GM19035 (cell line): ENCODE measurements around the gene DEXI.
"Not testable (repeated sequence)": the region's sequence is repeated elsewhere in the genome, so short reads cannot be mapped to it uniquely, and the experiment has no call there.

Source experiments
- ATAC-seq: cut with Tn5 transposase; IDR thresholded peaks from one replicate; pipeline ENCODE4 v1.9.1; 2021; ENCODE audit not compliant: unreplicated experiment

The DEXI gene

DNA sequence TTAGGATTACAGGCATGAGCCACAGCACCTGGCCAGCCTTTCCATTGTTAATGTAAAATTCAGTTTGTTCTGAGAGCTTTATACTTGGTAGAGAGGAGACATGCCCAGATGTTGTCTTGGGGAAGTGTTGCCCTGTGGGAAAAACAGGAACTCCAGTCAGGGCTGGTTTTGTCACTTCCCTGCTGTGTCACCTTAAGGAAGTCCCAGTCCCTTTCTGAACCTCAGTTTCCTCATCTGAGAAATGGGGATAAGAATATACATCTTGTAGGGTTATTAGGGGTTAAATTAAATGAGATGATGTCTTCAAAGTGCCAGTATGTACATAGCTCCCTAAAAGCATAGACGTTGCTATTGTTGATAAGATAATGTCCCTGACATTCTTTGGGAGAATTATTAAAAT lies 27.3 kb upstream of the DEXI start:
- no peak for ATAC-seq

DNA sequence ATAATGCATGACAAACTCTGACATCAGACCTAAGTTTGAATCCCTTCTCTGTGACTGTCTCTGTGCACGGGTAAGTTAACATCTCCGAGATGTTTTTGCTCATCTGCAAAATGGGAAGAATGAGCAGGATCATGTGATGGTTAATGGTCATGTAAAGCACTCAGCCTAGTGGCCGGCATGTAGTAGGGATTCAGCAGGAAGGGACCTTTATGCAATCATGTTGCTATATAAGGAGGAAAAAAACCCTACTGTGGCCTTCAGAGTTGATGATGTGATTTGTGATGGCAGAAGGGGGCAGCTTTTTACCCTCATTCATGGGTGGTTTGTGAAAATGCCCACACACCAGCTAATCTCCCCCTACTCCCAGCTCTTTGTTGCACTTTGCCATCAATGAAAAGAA lies 26.2 kb upstream of the DEXI start:
- ATAC-seq: no peak

DNA sequence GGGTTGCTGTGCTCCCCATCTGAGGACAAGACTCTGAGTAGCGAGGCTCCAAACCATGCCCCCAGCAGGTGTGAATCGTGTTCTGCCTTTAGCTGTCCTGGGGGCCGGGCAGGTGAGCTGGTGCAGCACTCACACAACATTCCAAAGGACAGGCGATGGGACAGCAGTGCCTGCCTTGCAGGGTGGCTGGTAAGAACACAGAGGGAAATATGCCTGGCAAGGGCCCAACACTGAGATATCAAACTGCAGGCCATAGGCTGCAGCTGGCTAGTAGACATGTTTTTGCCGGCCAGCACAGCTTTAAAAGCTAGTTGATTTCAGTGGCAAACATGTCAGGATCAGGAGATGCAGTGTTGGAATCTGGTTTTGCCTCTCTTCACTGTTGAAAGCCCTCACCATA lies 25.7 kb upstream of the DEXI start:
- no peak for ATAC-seq

DNA sequence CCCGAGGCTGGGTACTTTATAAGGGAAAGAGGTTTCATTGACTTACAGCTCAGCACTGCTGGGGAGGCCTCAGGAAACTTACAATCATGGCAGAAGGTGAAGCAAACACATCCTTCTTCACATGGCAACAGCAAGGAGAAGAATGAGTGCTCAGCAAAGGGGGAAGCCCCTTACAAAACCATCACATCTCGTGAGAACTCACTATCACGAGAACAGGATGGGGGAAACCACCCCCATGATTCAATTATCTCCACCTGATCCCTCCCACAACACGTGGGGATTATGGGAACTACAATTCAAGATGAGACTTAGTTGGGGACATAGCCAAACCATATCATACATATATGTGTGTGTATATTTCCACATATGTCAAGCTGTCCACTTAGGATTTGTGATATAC lies 24.3 kb upstream of the DEXI start:
- ATAC-seq: not testable (repeated sequence)

DNA sequence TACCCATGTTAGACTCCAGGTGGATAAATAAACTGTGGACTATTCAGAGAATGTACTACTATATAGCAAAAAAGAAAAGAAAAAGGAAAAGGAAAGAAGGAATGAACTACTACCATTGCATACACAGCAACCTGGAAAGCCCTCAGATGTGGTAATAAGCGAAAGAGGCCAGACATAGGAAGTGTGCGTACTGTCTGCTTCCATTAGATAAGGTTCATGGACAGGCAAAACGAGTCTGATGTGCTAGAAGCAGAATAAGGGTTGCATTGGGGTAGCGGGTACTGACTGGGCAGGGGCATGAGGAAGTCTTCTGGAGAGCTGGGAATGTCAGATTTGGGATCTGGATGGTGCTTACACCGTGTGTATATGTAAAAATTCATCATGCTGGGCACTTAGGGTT lies 23.9 kb upstream of the DEXI start:
- ATAC-seq: no peak

DNA sequence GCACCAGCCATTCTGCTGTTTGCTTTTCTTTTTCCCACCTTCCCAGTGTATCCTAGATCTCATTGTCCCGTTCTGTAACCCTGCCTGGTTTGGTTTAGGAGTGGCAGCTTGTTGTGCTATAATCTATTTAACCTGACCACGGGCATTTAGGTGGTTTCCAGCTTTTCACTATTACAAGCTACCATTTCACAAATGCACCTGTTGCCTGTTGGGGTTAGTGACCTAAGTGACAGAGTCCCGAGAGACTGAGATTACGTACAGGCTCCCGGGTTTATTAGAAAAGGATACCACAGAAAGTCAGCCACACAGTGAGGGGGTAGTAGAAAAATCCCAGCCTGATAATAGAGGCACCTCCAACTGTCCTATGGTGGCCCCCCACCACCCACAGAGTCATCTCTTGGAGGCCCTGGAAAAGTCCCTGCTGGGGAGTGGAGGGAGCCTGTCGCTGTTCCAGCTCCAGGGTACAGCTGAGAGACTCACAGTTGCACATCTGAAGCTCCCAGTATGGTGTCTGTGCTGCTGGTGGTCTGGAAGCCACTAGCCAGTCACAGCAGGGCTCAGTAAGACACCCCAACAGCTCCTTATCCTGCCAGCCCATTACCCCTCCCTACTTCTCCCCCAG lies 23.3 kb upstream of the DEXI start:
- ATAC-seq: peak; percentile 63

DNA sequence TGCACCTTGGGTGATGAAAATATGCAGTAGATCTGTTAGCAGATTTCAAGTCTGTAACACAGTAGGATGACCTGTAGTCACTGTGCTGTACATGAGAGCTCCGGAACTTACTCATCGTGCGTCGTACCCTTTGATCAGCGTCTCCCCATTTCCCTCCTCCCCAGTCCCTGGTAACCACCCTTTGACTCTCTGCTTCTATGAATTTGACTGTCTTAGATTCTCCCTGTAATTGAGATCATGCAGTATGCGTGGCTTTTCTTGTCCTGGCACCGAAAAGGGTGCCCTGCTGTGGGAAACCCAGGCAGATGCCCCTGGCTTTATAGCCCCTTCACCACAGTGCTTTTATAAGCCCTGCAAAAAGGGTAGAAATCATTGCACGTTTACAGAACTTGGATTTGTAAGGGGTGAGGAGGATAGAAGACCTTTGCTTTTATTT lies 22.6 kb upstream of the DEXI start:
- ATAC-seq: peak; percentile 40

DNA sequence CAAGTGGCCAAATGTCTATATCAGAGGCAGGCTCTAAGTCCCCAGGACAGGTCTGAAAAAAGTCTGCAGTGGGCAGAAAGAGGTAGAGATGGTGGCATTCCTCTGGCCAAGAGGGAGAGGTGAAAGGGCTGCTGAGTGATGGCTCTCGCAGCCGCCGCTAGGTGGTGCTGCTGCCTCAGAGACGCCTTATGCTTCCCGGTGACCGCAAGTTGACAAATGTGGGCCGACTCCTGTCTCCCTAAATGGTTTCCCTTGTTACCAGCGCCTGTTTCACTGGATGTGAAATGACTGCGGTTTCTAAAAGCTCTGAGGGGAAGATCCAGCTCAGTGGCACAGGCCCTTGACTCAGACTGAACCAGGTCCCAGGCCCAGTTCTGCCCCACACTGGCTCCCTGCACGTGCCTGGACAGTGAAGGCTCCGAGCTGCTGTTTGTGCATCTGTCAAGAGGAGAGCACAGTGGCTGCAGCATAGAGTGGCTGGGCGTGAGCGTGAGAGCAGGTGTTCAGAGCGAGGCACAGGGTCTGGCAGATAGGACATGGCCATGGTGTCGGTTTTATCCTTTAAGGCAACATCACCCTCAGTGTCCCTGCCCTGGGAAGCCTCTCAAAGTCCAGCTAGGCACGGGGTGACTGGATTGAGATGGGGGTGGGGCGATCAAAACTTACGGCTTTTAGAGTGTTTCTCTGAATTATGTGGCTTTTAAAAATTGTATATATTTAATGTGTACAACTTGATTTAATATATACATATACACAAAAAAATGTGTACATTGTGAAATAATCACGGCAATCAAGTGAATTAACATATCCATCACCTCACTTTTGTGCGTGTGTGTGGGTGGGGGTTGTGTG lies 22.0 kb upstream of the DEXI start:
- ATAC-seq: peak; percentile 41

DNA sequence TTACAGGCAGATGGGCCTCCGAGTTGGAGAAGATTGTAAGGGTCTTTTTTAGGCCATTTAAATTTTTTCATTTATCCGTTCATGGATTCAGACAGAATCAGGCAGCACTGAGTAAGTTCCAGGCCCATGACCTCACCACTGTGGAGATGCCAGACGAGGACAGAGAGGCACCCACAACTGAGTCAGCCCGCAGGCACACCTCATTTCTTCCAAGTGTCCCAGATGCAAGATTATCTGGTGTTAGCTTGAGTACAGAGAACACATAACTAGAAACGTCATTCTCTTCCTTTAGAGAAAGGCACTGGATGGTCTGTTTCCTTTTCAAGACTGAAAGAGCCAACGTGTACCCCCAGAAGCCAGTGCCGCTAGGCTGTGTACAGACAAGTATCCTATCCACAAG lies 19.0 kb upstream of the DEXI start:
- no peak for ATAC-seq

DNA sequence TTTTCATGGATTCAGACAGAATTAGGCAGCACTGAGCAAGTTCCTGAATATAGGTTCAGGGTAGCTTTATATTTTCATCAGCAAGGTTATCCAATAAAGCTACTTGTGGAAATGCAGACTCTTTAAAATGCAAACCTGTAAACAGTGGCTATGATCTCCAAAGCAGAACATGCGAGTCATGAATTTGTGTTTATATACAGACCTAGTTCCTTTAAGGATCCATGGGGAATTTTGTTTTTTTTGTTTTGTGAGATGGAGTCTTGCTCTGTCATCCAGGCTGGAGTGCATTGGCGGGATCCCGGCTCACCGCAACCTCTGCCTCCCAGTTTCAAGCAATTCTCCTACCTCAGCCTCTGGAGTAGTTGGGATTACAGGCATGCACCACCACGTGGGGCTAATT lies 16.9 kb upstream of the DEXI start:
- ATAC-seq: no peak

DNA sequence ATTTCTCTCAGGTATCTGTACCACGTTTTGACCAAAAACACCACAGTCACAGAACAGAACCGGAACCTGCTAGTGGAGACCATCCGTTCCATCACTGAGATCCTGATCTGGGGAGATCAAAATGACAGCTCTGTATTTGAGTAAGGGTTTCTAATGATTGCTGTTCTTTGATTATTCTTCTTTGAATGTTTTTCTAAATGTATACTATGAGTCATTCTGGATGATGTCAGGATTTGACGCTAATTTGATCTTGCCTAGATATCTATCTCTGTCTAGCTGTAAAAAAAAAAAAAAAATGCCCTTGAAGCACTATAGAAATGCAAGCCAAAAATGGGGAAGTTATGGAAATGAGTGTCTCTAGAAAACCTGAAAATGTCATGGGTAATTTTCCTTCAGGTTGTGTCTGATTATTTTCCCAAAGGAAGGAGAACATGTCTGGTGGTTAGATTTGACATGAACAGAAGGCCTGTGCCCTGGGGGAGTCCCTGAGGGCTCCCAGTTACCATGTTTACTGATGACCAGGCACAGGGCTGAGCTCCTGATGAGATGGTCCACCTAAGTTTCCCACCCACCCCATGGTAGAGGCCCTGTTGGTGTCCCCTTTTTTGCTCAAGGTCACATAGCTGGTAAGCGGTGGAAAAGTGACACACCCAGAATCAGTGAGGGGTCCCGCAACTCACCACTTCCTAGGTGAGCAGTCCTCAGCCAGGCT lies 15.7 kb upstream of the DEXI start:
- ATAC-seq: no peak

DNA sequence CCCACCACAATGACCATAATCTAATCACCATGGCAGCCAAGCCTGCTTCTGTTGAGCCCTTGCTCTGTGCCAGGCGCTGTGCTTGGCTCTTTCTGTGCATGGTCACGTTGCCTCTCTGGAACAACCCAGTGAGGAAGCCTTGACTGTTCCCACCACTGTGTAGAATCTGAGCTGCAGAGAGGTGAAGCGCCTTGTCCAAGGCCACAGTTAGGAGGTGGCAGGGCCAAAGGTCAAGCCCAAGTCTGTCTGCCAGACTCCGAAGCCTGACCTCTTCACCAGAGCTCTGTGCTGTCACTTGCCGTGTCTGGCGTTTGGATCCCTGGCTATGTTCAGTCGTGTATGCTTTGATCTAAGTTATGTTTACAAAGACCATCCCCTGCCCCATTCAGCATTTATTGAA lies 12.6 kb upstream of the DEXI start:
- ATAC-seq: no peak

DNA sequence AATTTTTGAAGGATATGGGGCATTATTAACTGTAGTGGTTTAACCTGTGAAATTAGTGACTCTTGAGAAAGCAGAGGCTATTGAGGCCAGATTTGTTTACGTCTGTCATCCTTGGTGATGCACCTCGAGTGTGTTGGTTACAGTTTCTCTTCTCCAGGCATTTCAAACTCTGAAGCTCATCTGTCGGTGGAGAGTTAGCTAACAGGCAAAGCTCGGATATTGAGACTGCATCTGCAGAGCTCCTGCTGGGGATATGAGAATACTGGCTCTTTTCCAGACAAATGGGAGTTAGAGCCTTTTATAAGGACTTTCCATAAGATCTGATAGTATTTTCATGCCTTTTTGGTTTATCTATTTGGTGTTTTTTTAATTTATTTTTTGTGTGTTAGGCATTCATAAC lies 8.8 kb upstream of the DEXI start:
- ATAC-seq: no peak

DNA sequence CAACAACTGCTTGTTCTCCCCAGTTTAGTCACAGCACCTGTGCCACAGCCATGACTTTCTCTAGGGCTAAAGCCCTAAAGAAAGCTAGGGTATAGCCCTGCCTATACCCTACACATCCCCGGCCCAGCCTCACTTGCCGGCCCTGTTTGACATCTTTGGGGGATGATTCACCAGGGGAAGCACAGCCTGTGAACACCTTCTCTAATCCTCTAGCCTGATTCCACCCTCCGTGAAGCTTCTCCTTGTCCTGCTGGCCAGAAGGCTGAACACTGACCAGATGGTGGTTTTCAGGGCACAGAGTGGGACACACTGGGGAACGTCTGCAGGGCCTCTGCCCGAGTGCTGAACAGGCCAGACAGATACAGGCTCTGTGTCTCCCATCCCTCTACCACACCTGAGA lies 8.1 kb upstream of the DEXI start:
- ATAC-seq: no peak

DNA sequence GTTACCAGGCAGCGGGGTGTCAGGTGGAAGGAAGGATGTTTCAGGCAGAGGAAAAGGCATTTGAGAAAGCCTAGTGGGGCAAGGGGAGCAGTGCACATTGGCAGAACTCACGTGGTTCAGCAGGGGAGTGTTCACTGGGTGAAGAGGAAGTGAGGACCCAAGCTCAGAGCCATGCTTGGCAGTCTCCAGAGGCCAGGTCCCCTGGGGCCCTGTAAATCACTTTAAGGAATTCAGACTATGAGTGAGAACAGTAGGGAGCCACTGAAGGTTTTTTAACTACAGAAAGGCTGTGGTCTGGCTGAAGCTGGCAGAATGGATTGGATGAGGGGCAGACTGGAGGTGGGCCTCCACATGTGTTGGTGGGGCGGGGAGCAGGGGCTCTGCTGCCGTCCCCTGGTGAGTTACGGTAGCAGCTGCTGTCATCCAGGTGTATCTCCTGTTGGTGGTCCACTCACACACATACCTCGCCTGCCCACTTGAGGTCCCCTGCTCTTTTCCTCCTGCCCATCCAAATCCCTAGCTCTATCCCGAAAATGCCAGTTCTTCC lies 7.2 kb upstream of the DEXI start:
- ATAC-seq: peak; percentile 46

DNA sequence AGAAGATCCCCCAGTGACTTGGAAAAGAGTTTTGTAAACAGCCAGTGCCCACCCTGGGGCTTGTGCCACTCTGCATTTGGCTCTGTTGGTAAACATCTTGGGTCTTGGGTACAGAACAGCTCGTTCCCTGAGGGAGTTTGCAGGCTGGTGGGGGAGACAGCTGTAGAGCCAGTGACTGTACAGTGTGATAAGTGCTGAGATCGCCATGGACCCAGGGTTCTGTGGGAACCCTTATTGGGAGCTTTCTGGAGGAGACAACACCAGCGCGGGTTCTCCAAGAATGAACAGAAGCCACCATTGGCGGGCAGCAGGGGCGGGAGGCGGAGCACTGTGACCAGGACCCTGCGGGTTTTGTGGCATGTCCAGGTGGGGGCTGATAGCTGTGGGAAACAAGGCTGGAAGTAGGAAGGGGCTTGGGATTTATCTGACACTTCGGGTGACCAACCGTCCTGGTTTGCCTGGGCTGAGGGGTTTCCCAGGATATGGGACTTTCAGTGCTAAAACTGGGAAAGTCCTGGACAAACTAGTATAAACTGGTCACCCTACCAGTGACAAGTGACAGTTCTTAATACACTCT lies 5.0 kb upstream of the DEXI start:
- ATAC-seq: no peak

DNA sequence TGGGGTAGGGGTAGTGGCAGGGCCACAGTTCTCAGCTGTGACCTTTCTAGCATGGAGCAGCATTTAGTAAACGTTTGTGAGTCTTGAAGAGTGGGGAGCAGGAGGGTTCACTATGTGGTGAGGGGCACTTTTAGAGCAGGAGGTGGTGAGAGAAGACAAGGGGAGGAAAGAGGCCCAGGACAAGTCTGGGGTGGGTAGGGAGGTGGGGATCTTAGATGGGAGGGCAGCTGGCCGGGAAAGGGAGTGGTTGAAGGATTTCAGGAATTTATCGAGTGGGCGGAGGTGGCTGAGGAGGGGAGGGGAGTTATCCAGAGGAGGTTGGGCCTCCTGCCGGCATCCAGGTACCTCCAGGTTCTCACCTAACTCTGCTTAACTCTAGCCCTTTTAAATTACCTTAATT lies 4.0 kb upstream of the DEXI start:
- ATAC-seq: no peak

DNA sequence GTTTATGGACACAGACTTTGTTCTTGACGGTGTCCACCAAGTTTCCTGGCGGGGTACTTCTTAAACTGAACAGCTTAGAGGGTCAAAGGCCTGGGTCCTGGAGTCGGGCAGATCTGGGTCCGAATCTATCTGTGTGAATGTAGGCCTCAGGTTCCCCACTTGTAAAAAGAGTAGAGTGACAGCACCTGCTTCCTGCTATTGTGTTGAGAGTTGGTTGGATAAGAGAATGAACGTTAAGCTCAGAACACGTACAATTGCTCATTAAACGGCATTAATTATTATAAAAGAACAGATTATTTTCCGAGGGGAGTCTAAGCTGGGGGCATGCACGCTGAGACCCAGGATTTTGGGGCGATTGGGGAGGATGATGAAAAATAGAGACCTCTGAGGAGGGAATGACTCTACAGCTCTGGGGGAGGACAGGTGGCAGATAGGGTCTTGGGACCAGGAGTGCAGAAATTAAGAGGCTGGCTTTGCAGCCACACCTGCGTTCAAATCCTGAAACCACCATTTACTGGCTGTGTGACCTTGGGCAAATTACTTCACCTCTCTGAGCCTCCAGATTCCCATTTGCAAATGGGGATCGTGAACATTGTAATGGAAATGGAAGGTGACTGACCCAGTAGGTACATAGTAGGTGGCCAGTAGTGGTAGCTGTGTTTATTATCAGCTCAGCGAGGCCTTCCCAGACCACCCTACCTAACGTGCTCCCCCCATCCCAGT lies 3.0 kb upstream of the DEXI start:
- no peak for ATAC-seq

DNA sequence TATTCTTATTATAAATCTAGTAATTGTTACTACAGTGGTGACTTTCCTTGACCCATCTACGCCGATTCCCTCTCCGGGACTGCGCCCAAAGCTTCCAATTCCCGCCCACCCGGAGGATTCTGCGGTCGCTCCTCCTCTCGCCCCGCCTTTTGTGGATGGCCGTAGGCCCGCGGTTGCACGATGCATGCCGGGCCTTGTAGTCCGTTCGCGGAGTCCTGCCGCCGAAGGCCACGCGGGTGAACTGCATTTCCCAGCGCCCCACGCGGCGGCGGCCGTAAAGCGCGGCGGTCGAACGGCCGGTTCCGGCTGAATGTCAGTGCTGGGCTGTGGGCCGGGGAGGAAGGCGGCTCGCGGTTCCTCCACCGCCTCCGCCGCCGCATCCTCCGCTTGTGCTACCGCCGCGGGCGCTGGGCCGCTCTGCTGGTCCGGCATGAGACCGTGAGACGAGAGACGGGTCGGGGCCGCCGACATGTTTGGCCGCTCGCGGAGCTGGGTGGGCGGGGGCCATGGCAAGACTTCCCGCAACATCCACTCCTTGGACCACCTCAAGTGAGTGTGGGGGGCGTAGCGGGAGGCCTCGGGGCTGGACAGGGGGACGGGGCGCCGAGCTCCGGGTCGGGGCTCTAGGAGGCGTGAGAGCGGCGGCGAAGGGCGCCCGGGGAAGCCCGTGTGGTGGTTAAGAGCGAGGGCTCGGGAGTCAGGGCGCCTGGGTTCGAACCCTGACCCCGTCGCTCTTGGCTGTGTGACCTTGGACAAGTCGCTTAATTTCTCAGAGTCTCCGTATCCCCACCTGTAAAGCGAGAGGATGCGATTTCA lies 2.2 kb upstream of the DEXI start, which contains the start of gene CLEC16A:
TSS of gene CLEC16A (plus strand) at position 316 of the 816 bp plus-strand sequence. CDS start at position 470, 154 bp downstream.
- peak; percentile 67 for ATAC-seq

DNA sequence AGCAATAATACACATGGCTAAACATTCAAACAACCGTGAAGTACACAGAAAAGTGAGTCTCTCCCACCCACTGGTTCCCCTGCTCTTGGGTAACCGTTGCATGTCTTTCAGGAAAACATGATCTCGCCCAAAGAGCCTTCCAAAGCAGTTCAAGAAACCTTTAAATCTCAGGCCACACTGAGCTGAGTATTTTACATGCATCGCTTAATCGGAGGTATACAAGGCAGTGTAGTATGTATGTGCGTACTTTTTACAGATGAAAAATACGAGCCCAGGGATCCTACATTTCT lies 741 bp upstream of the DEXI start:
- ATAC-seq: no peak
